ENCODE data around the gene CDK8.

- TF ChIP-seq, protein P1, sequence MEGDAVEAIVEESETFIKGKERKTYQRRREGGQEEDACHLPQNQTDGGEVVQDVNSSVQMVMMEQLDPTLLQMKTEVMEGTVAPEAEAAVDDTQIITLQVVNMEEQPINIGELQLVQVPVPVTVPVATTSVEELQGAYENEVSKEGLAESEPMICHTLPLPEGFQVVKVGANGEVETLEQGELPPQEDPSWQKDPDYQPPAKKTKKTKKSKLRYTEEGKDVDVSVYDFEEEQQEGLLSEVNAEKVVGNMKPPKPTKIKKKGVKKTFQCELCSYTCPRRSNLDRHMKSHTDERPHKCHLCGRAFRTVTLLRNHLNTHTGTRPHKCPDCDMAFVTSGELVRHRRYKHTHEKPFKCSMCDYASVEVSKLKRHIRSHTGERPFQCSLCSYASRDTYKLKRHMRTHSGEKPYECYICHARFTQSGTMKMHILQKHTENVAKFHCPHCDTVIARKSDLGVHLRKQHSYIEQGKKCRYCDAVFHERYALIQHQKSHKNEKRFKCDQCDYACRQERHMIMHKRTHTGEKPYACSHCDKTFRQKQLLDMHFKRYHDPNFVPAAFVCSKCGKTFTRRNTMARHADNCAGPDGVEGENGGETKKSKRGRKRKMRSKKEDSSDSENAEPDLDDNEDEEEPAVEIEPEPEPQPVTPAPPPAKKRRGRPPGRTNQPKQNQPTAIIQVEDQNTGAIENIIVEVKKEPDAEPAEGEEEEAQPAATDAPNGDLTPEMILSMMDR (conservative IDR thresholded peaks at IDR 0.05; ENCODE audit: low read length): no peak
- TF ChIP-seq EZH2phosphoT487 (IDR thresholded peaks at IDR 0.05; ENCODE audit: borderline replicate concordance, low read depth, low read length): no peak
Measured at GRCh38 chr13:26236296-26236695, 17.6 kb upstream of the CDK8 start.
